ENCODE measurements around the gene RHCE. TPM values are rescaled to one million over a fixed set of nuclear protein-coding genes. Genes with fewer than 3 reads are reported as not detected.
"Not testable (repeated sequence)": the region's sequence is repeated elsewhere in the genome, so short reads cannot be mapped to it uniquely, and the experiment has no call there.

The RHCE gene
- total and polyA plus RNA-seq, 2 experiments from 2014 or later = 0.15 to 0.17 TPM

DNA sequence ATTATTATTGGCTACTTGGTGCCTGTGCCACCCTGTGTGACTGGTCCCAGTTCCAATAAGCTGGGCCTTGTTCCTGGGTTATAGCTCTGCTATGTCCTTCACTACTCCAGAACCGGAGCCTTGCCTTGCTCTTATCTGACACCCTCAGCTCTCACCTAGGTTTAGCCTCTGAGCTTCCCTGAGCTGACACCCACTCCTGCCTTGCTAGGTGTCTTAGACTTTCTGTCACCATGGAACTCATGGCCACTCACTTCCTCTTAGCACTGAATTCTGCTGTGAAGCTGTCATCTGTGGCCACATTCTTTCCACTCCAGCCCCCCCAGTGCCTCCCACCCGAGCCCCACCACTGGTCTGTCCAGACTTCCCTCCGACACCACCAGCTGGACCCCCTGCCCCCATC lies 30.9 kb downstream of the RHCE start:
- H3K27me3 Mint-ChIP-seq (ENCODE audit: insufficient read depth, low read depth, poor library complexity); H3K4me3 ChIP-seq; H3K4me3 Mint-ChIP-seq; H3K27ac Mint-ChIP-seq; ATAC-seq; H3K36me3 Mint-ChIP-seq (ENCODE audit: low read depth); H4K20me1 ChIP-seq (replicated peaks; ENCODE audit: insufficient read depth); H3K9me2 ChIP-seq (ENCODE audit: insufficient read depth); H3K4me1 ChIP-seq (ENCODE audit: insufficient read depth); H3K4me1 Mint-ChIP-seq; H3F3A ChIP-seq (replicated peaks; ENCODE audit: low read depth); DNase-seq (ENCODE audit: low spot score); H3K9me3 Mint-ChIP-seq; H3K36me3 ChIP-seq (ENCODE audit: insufficient read depth); H3K27ac ChIP-seq (ENCODE audit: low read depth); H2AFZ ChIP-seq; H3K27me3 ChIP-seq (ENCODE audit: insufficient read depth); H3K4me2 ChIP-seq; H3K79me2 ChIP-seq (replicated peaks; ENCODE audit: insufficient read depth): not testable (repeated sequence)

DNA sequence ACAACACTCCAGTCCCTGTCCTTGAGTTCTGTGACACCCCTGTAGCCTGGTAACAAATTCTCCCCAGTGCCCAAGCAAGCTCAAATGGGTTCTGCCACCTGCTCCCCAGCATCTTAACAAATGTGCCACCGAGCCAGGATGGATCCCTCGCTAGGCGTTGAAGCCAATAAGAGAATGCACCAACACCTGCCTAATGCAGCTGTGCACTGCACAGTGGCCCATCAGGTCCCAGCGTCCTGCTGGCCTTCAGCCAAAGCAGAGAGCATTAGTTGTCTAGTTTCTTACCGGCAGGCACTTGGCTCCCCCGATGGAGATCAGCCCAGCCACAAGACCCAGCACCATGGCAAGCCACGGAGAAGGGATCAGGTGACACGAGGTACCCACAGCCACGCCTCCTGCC lies 31.9 kb downstream of the RHCE start:
- not testable (repeated sequence) for H3K36me3 ChIP-seq (ENCODE audit: insufficient read depth); H3K9me2 ChIP-seq (ENCODE audit: insufficient read depth); H3F3A ChIP-seq (replicated peaks; ENCODE audit: low read depth); ATAC-seq; DNase-seq (ENCODE audit: low spot score); H3K27me3 Mint-ChIP-seq (ENCODE audit: insufficient read depth, low read depth, poor library complexity); H3K9me3 Mint-ChIP-seq; H3K4me2 ChIP-seq; H3K27ac Mint-ChIP-seq; H3K27me3 ChIP-seq (ENCODE audit: insufficient read depth); H3K4me1 ChIP-seq (ENCODE audit: insufficient read depth); H3K27ac ChIP-seq (ENCODE audit: low read depth); H3K36me3 Mint-ChIP-seq (ENCODE audit: low read depth); H3K4me3 ChIP-seq; H3K79me2 ChIP-seq (replicated peaks; ENCODE audit: insufficient read depth); H4K20me1 ChIP-seq (replicated peaks; ENCODE audit: insufficient read depth); H2AFZ ChIP-seq; H3K4me3 Mint-ChIP-seq; H3K4me1 Mint-ChIP-seq

DNA sequence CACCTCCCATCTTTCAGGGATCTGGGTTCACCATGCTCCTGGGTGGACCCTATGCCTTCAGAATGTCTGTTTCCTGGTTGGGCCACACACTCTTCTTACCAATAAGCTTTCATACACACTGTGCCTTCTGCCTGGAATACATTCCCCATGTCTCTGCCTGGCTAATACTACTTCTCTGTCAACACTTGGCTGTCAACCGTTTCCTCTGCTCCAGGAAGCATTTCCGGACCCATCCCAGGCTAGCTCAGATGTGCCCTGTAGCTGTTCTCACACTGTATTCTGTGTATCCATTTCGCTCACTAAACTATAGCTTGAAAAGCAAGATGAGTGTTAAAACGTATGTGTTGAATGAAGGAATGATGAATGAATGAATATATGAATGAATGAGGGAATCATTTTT lies 33.5 kb downstream of the RHCE start:
- not testable (repeated sequence) for H3K36me3 ChIP-seq (ENCODE audit: insufficient read depth); H3K4me3 ChIP-seq; H3K27me3 ChIP-seq (ENCODE audit: insufficient read depth); H3K9me3 Mint-ChIP-seq; H3K4me1 Mint-ChIP-seq; H4K20me1 ChIP-seq (replicated peaks; ENCODE audit: insufficient read depth); H3K27ac Mint-ChIP-seq; ATAC-seq; H3K4me3 Mint-ChIP-seq; H3K4me1 ChIP-seq (ENCODE audit: insufficient read depth); H3F3A ChIP-seq (replicated peaks; ENCODE audit: low read depth); H3K4me2 ChIP-seq; H3K9me2 ChIP-seq (ENCODE audit: insufficient read depth); H3K27ac ChIP-seq (ENCODE audit: low read depth); H3K79me2 ChIP-seq (replicated peaks; ENCODE audit: insufficient read depth); H3K36me3 Mint-ChIP-seq (ENCODE audit: low read depth); DNase-seq (ENCODE audit: low spot score); H3K27me3 Mint-ChIP-seq (ENCODE audit: insufficient read depth, low read depth, poor library complexity); H2AFZ ChIP-seq

DNA sequence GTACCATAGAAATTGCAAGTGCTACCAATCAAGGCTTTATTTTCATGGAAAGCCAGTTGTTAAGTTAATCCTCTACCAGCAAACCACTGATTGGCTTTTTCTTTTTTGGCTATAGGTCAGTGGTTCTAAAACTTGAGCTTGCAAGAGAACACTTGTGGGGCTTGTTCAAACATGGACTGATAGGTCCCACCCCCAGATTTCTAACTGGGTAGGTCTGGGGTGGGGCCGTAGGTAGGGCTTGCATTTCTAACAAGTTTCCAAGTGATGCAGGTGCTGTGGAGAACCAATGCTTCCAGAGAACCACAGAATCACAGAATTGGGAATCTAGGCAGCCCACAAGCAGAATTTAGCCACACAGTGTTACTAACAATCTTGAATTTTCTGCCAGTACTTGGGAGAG lies 36.8 kb downstream of the RHCE start:
- H3K4me3 Mint-ChIP-seq; H3K27me3 ChIP-seq (ENCODE audit: insufficient read depth); DNase-seq (ENCODE audit: low spot score); H3F3A ChIP-seq (replicated peaks; ENCODE audit: low read depth); H3K36me3 Mint-ChIP-seq (ENCODE audit: low read depth); ATAC-seq; H3K4me1 ChIP-seq (ENCODE audit: insufficient read depth); H3K27ac ChIP-seq (ENCODE audit: low read depth); H3K4me3 ChIP-seq; H3K79me2 ChIP-seq (replicated peaks; ENCODE audit: insufficient read depth); H3K9me2 ChIP-seq (ENCODE audit: insufficient read depth); H2AFZ ChIP-seq; H3K9me3 Mint-ChIP-seq; H3K4me2 ChIP-seq; H3K36me3 ChIP-seq (ENCODE audit: insufficient read depth); H3K27me3 Mint-ChIP-seq (ENCODE audit: insufficient read depth, low read depth, poor library complexity); H4K20me1 ChIP-seq (replicated peaks; ENCODE audit: insufficient read depth); H3K4me1 Mint-ChIP-seq; H3K27ac Mint-ChIP-seq: not testable (repeated sequence)

DNA sequence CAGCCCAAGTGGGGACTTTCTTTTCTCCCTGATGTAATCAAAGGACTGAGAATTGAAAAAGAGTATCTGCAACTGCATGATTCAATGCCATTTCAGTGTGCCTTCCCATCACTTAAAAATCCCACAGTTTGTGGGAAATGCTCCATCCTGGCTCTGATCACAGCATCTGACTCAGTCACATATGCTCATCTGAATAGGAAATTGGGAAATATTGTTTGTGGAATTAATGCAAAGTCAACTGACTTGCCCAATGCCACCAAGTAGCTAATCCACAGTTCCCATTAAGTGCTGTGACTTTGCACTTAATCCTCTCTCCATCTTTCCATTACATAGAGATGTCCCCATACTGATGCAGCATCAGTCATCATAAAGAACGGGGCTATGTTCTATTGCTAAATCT lies 37.5 kb downstream of the RHCE start:
- not testable (repeated sequence) for H3F3A ChIP-seq (replicated peaks; ENCODE audit: low read depth); H3K36me3 Mint-ChIP-seq (ENCODE audit: low read depth); H3K4me1 Mint-ChIP-seq; H3K79me2 ChIP-seq (replicated peaks; ENCODE audit: insufficient read depth); H3K36me3 ChIP-seq (ENCODE audit: insufficient read depth); H3K27me3 Mint-ChIP-seq (ENCODE audit: insufficient read depth, low read depth, poor library complexity); H3K4me3 Mint-ChIP-seq; ATAC-seq; H3K4me2 ChIP-seq; H4K20me1 ChIP-seq (replicated peaks; ENCODE audit: insufficient read depth); H3K4me1 ChIP-seq (ENCODE audit: insufficient read depth); H3K27ac Mint-ChIP-seq; H3K27ac ChIP-seq (ENCODE audit: low read depth); H3K27me3 ChIP-seq (ENCODE audit: insufficient read depth); H3K9me2 ChIP-seq (ENCODE audit: insufficient read depth); DNase-seq (ENCODE audit: low spot score); H2AFZ ChIP-seq; H3K4me3 ChIP-seq; H3K9me3 Mint-ChIP-seq

DNA sequence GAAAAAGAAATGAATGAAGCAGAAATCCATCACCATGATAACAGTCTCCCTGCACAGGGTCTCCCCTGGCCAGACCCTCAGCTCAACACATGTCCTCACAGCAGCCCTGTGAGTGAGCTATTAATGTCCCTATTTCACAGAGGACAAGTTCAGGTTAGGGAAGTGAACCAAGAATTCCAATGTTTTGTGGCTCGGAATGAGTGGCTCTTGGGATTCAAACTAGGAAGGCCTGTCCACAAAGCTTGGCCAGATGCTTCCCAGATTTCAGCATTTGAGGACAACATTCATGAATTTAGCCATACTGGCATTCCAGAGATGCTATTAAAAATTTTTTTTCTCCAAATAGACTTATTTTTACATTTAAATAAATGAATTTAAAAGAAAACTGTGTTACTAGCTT lies 38.1 kb downstream of the RHCE start:
- H3K27me3 ChIP-seq (ENCODE audit: insufficient read depth); H3K27me3 Mint-ChIP-seq (ENCODE audit: insufficient read depth, low read depth, poor library complexity); H2AFZ ChIP-seq; H3K4me3 Mint-ChIP-seq; ATAC-seq; H3K36me3 ChIP-seq (ENCODE audit: insufficient read depth); H3K4me2 ChIP-seq; H3K27ac ChIP-seq (ENCODE audit: low read depth); H4K20me1 ChIP-seq (replicated peaks; ENCODE audit: insufficient read depth); H3F3A ChIP-seq (replicated peaks; ENCODE audit: low read depth); H3K4me3 ChIP-seq; DNase-seq (ENCODE audit: low spot score); H3K9me2 ChIP-seq (ENCODE audit: insufficient read depth); H3K4me1 ChIP-seq (ENCODE audit: insufficient read depth); H3K27ac Mint-ChIP-seq; H3K36me3 Mint-ChIP-seq (ENCODE audit: low read depth); H3K79me2 ChIP-seq (replicated peaks; ENCODE audit: insufficient read depth); H3K9me3 Mint-ChIP-seq; H3K4me1 Mint-ChIP-seq: not testable (repeated sequence)

DNA sequence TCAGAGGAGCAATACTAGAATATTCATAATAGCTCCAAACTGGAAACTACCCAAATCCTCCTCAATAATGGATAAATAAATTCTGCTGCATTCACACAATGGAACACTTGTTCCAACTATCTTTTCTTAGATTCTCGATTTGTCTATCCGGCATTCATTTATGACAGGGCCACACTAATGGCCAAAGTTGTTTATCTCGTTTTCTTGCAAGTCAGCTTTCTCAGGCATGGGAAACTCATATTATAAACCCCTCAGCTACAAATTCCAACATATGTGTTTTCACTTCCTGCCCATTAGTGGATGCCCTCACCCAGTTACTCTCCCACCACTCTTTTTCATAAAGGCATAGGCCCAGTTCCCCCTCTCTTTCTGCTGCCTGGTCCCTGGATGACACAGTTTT lies 42.3 kb downstream of the RHCE start:
- H3K4me2 ChIP-seq; H3K4me3 Mint-ChIP-seq; H3K9me3 Mint-ChIP-seq; H3K27ac Mint-ChIP-seq; H3K4me1 ChIP-seq (ENCODE audit: insufficient read depth); H3K27ac ChIP-seq (ENCODE audit: low read depth); H3K4me3 ChIP-seq; H3K79me2 ChIP-seq (replicated peaks; ENCODE audit: insufficient read depth); H3F3A ChIP-seq (replicated peaks; ENCODE audit: low read depth); H3K4me1 Mint-ChIP-seq; DNase-seq (ENCODE audit: low spot score); H3K36me3 Mint-ChIP-seq (ENCODE audit: low read depth); H3K9me2 ChIP-seq (ENCODE audit: insufficient read depth); ATAC-seq; H4K20me1 ChIP-seq (replicated peaks; ENCODE audit: insufficient read depth); H3K27me3 Mint-ChIP-seq (ENCODE audit: insufficient read depth, low read depth, poor library complexity); H3K27me3 ChIP-seq (ENCODE audit: insufficient read depth); H2AFZ ChIP-seq; H3K36me3 ChIP-seq (ENCODE audit: insufficient read depth): not testable (repeated sequence)
